ENCODE measurements around the gene ITPK1.
"Not testable (repeated sequence)": the region's sequence is repeated elsewhere in the genome, so short reads cannot be mapped to it uniquely, and the experiment has no call there.

- TF ChIP-seq CTCF (IDR thresholded peaks at IDR 0.05); POLR2AphosphoS5 (IDR thresholded peaks at IDR 0.05; ENCODE audit: low read depth, low read length); REST (IDR thresholded peaks at IDR 0.05; ENCODE audit: insufficient read depth in 1 of 2, low read depth in 2 of 2, low read length in 1 of 2): not testable (repeated sequence)
These were observed 44.1 kb upstream of the ITPK1 start for GRCh38 chr14:93159625-93160352.

Measured in Panc1 (cell line).